Peyer's patch (tissue), 4 donors: ENCODE measurements around the gene TAF11L8.
"Not testable (repeated sequence)": the region's sequence is repeated elsewhere in the genome, so short reads cannot be mapped to it uniquely, and the experiment has no call there.

Source experiments
- CTCF ChIP-seq, 6 experiments: fragments of 450-650 bp in 4 of 6; fragments of 200-600 bp in 2 of 6; sonication (generic) in 1 of 6; IDR thresholded peaks; one replicate each; pipeline ENCODE4 v1.5.1; 2017 to 2019; ENCODE audit warnings: antibody characterized with exemption in 6 of 6, mild to moderate bottlenecking in 3 of 6, moderate library complexity in 1 of 6
- POLR2A ChIP-seq, 2 donors: fragments of 450-650 bp; IDR thresholded peaks; one replicate each; pipeline ENCODE4 v1.5.1; 2017; ENCODE audit warnings: antibody characterized with exemption in 2 of 2, mild to moderate bottlenecking in 2 of 2, moderate library complexity in 2 of 2

- not testable (repeated sequence) for TF ChIP-seq CTCF, POLR2A (IDR thresholded peaks at IDR 0.05)
These were observed 41.0 kb upstream of the TAF11L8 start, which contains the start of gene TAF11L13 for GRCh38 chr5:17631788-17632187.
